H9 (cell line): ENCODE data around the gene BSN. TPM values are rescaled to one million over a fixed set of nuclear protein-coding genes. Genes with fewer than 3 reads are reported as not detected.
A peak's percentile ranks its signal among the peaks of the same experiment; 100 is the strongest.

Experiments
- DNase-seq: peaks from one replicate; pipeline ENCODE4 v3.0.0-alpha.2; 2017
- H2AFZ ChIP-seq: one replicate; pipeline ENCODE4 v1.6.1; 2013; ENCODE audit warnings: mild to moderate bottlenecking, low read length, control low read depth, moderate library complexity
- H2AK5ac ChIP-seq: 2 replicates; pipeline ENCODE4 v1.6.1; 2013; ENCODE audit warnings: low read length, control low read depth, mixed read lengths; ENCODE audit not compliant: insufficient read length
- H2BK120ac ChIP-seq: one replicate; pipeline ENCODE4 v1.6.1; 2013; ENCODE audit warnings: low read depth, mild to moderate bottlenecking, low read length, control low read depth, inconsistent platforms; ENCODE audit not compliant: poor library complexity, severe bottlenecking
- H2BK12ac ChIP-seq: 2 replicates; pipeline ENCODE4 v1.6.1; 2013; ENCODE audit warnings: low read length, control low read depth, mixed read lengths, low read depth; ENCODE audit not compliant: insufficient read length
- H2BK15ac ChIP-seq: 2 replicates; pipeline ENCODE4 v1.6.1; 2013; ENCODE audit warnings: low read depth, low read length, control low read depth
- H2BK20ac ChIP-seq: one replicate; pipeline ENCODE4 v1.6.1; 2013; ENCODE audit warnings: low read depth, mild to moderate bottlenecking, low read length, control low read depth, inconsistent platforms; ENCODE audit not compliant: poor library complexity, severe bottlenecking
- H2BK5ac ChIP-seq: 2 replicates; pipeline ENCODE4 v1.6.1; 2013; ENCODE audit warnings: low read length, control low read depth, mixed read lengths; ENCODE audit not compliant: insufficient read length
- H3K14ac ChIP-seq: 2 replicates; pipeline ENCODE4 v1.6.1; 2013; ENCODE audit warnings: low read length, control low read depth; ENCODE audit not compliant: insufficient read depth
- H3K18ac ChIP-seq: 2 replicates; pipeline ENCODE4 v1.6.1; 2013; ENCODE audit warnings: low read depth, mild to moderate bottlenecking, mixed read lengths, low read length, control low read depth; ENCODE audit not compliant: insufficient read length
- H3K23ac ChIP-seq: 2 replicates; pipeline ENCODE4 v1.6.1; 2013; ENCODE audit warnings: low read length, control low read depth, mixed read lengths, low read depth; ENCODE audit not compliant: insufficient read length
- H3K23me2 ChIP-seq: 2 replicates; pipeline ENCODE4 v1.6.1; 2013; ENCODE audit warnings: low read depth, mild to moderate bottlenecking, mixed read lengths, low read length, control low read depth; ENCODE audit not compliant: insufficient read length, poor library complexity, severe bottlenecking
- H3K27ac ChIP-seq: 2 replicates; pipeline ENCODE4 v1.5.1; 2013; ENCODE audit warnings: low read length, control low read depth, mixed read lengths, low read depth; ENCODE audit not compliant: insufficient read length
- H3K27me3 ChIP-seq: 2 replicates; pipeline ENCODE4 v1.6.1; 2013; ENCODE audit warnings: low read length, control low read depth, inconsistent platforms; ENCODE audit not compliant: insufficient read depth
- H3K4ac ChIP-seq: 2 replicates; pipeline ENCODE4 v1.6.1; 2013; ENCODE audit warnings: low read depth, mild to moderate bottlenecking, control low read depth, inconsistent platforms, low read length, moderate library complexity
- H3K4me1 ChIP-seq: 2 replicates; pipeline ENCODE4 v1.6.1; 2013; ENCODE audit warnings: low read length, control low read depth, inconsistent platforms; ENCODE audit not compliant: insufficient read depth
- H3K4me2 ChIP-seq: 2 replicates; pipeline ENCODE4 v1.6.1; 2013; ENCODE audit warnings: low read length, control low read depth, mixed read lengths; ENCODE audit not compliant: insufficient read length, insufficient read depth
- H3K56ac ChIP-seq: 2 replicates; pipeline ENCODE4 v1.6.1; 2013; ENCODE audit warnings: low read depth, mild to moderate bottlenecking, mixed read lengths, low read length, control low read depth; ENCODE audit not compliant: insufficient read length
- H3K79me1 ChIP-seq: 2 replicates; pipeline ENCODE4 v1.6.1; 2013; ENCODE audit warnings: low read depth, mild to moderate bottlenecking, moderate library complexity, low read length, control low read depth, inconsistent platforms; ENCODE audit not compliant: insufficient read depth, poor library complexity, severe bottlenecking
- H3K79me2 ChIP-seq: 2 replicates; pipeline ENCODE4 v1.6.1; 2013; ENCODE audit warnings: low read length, control low read depth, inconsistent platforms; ENCODE audit not compliant: insufficient read depth
- H3K9ac ChIP-seq: 2 replicates; pipeline ENCODE4 v1.6.1; 2013; ENCODE audit warnings: low read length, control low read depth, mixed read lengths; ENCODE audit not compliant: insufficient read length; ENCODE audit errors: extremely low read depth
- H3K9me3 ChIP-seq: one replicate; pipeline ENCODE4 v1.6.1; 2013; ENCODE audit warnings: low read depth, low read length, inconsistent platforms; ENCODE audit not compliant: control insufficient read depth
- H3T11ph ChIP-seq: one replicate; pipeline ENCODE4 v1.6.1; 2013; ENCODE audit warnings: mild to moderate bottlenecking, low read length, control low read depth, inconsistent platforms
- H4K20me1 ChIP-seq: one replicate; pipeline ENCODE4 v1.6.1; 2013; ENCODE audit not compliant: control insufficient read depth, insufficient read length, insufficient read depth
- H4K5ac ChIP-seq: 2 replicates; pipeline ENCODE4 v1.6.1; 2013; ENCODE audit warnings: low read depth, mild to moderate bottlenecking, mixed read lengths, low read length, control low read depth; ENCODE audit not compliant: insufficient read length
- H4K8ac ChIP-seq: replicated peaks from 2 replicates; pipeline ENCODE4 v1.6.1; 2013; ENCODE audit warnings: low read length, control low read depth, mixed read lengths, low read depth; ENCODE audit not compliant: insufficient read length
- H4K91ac ChIP-seq: 2 replicates; pipeline ENCODE4 v1.6.1; 2013; ENCODE audit warnings: low read depth, mild to moderate bottlenecking, moderate library complexity, mixed read lengths, low read length, control low read depth; ENCODE audit not compliant: insufficient read length
- H3K27ac Mint-ChIP-seq, 3 experiments: 2 replicates in 2 of 3; 3 replicates in 1 of 3; pipeline ENCODE4 v1.8.0; 2020 to 2021; ENCODE audit warnings: mixed read lengths in 3 of 3, mild to moderate bottlenecking in 1 of 3, moderate library complexity in 1 of 3
- H3K27me3 Mint-ChIP-seq: 2 replicates; pipeline ENCODE4 v1.8.0; 2021; ENCODE audit warnings: low read depth, mild to moderate bottlenecking, moderate library complexity, mixed read lengths
- H3K36me3 Mint-ChIP-seq, 3 experiments: 2 replicates in 2 of 3; 3 replicates in 1 of 3; pipeline ENCODE4 v1.8.0; 2020 to 2021; ENCODE audit warnings: low read depth in 3 of 3, mixed read lengths in 3 of 3; ENCODE audit not compliant: insufficient read depth in 1 of 3
- H3K4me1 Mint-ChIP-seq, 2 experiments: 2 replicates each; pipeline ENCODE4 v1.8.0; 2020; ENCODE audit warnings: mixed read lengths in 2 of 2
- H3K4me3 Mint-ChIP-seq, 2 experiments: 2 replicates in 1 of 2; 3 replicates in 1 of 2; pipeline ENCODE4 v1.8.0; 2020 to 2021; ENCODE audit warnings: mild to moderate bottlenecking in 2 of 2, mixed read lengths in 2 of 2, moderate library complexity in 1 of 2
- H3K9me3 Mint-ChIP-seq, 2 experiments: 2 replicates in 1 of 2; 3 replicates in 1 of 2; pipeline ENCODE4 v1.8.0; 2020; ENCODE audit warnings: mild to moderate bottlenecking in 2 of 2, mixed read lengths in 2 of 2, moderate library complexity in 1 of 2
- WGBS: extraction: QIAGEN DNeasy Blood & Tissue Kit; methylation state at CpG from one replicate; pipeline ENCODE4 v1.1.7; 2013; ENCODE audit warnings: missing lambda C conversion rate, low lambda C conversion rate, mixed read lengths; ENCODE audit not compliant: insufficient read length; ENCODE audit errors: extremely low coverage; 5-methylcytosine and 5-hydroxymethylcytosine counted together
- total RNA-seq: library from RNA; stranded (reverse); gene quantifications from 2 replicates; pipeline ENCODE4 v1.2.1, GENCODE V29; 2021
- TF ChIP-seq, protein P1 (sequence below): fragments of 200-600 bp; sonication (generic); conservative IDR thresholded peaks from 3 replicates; pipeline ENCODE4 v1.8.0; 2021; ENCODE audit warnings: antibody characterized with exemption, mild to moderate bottlenecking

The BSN gene
- total RNA-seq, 1 experiment from 2014 or later: 2.4 TPM

DNA sequence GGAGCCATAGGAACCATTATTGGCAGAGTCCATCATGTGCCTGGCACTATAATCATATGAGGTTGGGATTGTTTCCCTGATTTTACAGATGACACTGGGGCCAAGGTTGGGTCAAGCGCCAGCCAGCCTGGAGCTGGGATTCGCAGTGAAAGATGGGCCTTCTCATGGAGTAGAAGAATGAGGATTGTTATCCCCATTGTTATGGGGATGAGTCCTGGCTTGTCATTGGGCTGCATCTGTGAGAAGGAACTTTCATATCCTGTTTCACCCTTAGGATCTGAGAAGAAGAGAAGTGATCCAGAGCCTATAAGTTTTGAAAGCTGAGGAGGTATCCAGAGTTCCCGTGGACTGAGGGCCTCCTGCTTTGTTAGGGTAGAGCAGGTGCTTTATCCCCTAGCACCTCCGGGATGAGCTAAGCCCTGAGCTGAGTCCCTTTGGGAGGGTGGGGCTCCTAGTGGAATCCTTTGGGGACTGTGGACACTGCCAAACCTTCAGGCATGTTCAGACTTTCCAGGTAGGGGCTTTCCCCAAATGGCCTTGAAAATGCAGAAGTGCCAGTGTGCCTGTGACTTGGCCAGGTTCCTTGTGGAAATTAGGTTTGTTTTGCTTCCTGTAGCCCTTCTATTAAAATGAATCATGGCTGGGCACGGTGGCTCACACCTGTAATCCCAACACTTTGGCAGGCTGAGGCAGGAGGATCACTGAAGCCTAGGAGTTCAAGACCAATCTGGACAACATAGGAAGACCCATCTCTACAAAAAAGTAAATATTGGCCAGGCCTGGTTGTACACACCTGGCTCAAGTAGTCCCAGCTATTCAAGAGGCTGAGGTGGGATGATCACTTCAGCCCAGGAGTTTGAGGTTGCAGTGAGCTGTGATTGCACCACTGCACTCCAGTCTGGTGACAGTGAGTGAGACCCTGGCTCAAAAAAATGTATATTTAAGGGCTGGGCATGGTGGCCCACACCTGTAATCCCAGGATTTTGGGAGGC, 30.2 kb upstream of the BSN start:
- no peaks in the 10 kb centered on the region for H4K20me1 ChIP-seq
- no peak overlapping the region for H2BK5ac ChIP-seq
- H3K4me1 Mint-ChIP-seq: peaks cover 9 to 13% of the 10 kb centered on the region in 2 experiments
- H4K91ac ChIP-seq: no peak overlapping the region
- H3K27me3 ChIP-seq: no peaks in the 10 kb centered on the region
- H3K18ac ChIP-seq: no peak overlapping the region
- WGBS: no CpG with 5 or more reads among the region's 5 CpGs
- no peaks in the 10 kb centered on the region for H3K4me1 ChIP-seq
- no peaks in the 10 kb centered on the region for H3K9me3 ChIP-seq
- H2BK120ac ChIP-seq: no peak overlapping the region
- no peak overlapping the region for H3K4me2 ChIP-seq
- H3K23ac ChIP-seq: no peak overlapping the region
- no peak overlapping the region for H3K56ac ChIP-seq
- H2BK15ac ChIP-seq: no peak overlapping the region
- no peak overlapping the region for H4K8ac ChIP-seq
- no peak for DNase-seq
- no peaks in the 10 kb centered on the region for H3K27me3 Mint-ChIP-seq
- no peaks in the 10 kb centered on the region; a peak in 1 of 5 replicates for H3K9me3 Mint-ChIP-seq
- no peak overlapping the region for H3K27ac ChIP-seq
- H3T11ph ChIP-seq: no peak overlapping the region
- no peak overlapping the region for H3K4me3 Mint-ChIP-seq
- no peak overlapping the region for H4K5ac ChIP-seq
- TF ChIP-seq, protein P1, sequence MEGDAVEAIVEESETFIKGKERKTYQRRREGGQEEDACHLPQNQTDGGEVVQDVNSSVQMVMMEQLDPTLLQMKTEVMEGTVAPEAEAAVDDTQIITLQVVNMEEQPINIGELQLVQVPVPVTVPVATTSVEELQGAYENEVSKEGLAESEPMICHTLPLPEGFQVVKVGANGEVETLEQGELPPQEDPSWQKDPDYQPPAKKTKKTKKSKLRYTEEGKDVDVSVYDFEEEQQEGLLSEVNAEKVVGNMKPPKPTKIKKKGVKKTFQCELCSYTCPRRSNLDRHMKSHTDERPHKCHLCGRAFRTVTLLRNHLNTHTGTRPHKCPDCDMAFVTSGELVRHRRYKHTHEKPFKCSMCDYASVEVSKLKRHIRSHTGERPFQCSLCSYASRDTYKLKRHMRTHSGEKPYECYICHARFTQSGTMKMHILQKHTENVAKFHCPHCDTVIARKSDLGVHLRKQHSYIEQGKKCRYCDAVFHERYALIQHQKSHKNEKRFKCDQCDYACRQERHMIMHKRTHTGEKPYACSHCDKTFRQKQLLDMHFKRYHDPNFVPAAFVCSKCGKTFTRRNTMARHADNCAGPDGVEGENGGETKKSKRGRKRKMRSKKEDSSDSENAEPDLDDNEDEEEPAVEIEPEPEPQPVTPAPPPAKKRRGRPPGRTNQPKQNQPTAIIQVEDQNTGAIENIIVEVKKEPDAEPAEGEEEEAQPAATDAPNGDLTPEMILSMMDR: no peak
- H3K14ac ChIP-seq: no peak overlapping the region
- H3K9ac ChIP-seq: no peak overlapping the region
- H3K79me2 ChIP-seq: no peaks in the 10 kb centered on the region
- H2BK12ac ChIP-seq: no peak overlapping the region
- no peaks in the 10 kb centered on the region for H3K23me2 ChIP-seq
- H2AK5ac ChIP-seq: no peak overlapping the region
- no peak overlapping the region for H2AFZ ChIP-seq
- H3K79me1 ChIP-seq: no peaks in the 10 kb centered on the region
- peak overlapping the region in 1 of 3 experiments; percentile 95; a peak in 3 of 7 replicates for H3K27ac Mint-ChIP-seq
- no peak overlapping the region for H2BK20ac ChIP-seq
- peaks cover 12 to 42% (median 35%) of the 10 kb centered on the region in 3 experiments; a peak in 6 of 7 replicates for H3K36me3 Mint-ChIP-seq
- no peak overlapping the region for H3K4ac ChIP-seq
